HepG2 (cell line): ENCODE results near the gene FBXO44. TPM values are rescaled to one million over a fixed set of nuclear protein-coding genes. Genes with fewer than 3 reads are reported as not detected.

Source experiments
- ATAC-seq: fragments of 200-7000 bp; cut with Tn5 transposase; 3 replicates; pipeline ENCODE4 v1.9.1; 2020; ENCODE audit warnings: mild to moderate bottlenecking, moderate library complexity
- BruUV-seq: library from RNA; stranded (reverse); fragments of 400-500 nt; replicated peaks from 2 replicates; lab custom pipeline; 2021; lab: Mats Ljungman, UMichigan
- CTCF ChIA-PET: fragments of 300-600 bp; formaldehyde crosslinking; extraction: SDS; loops from one replicate; lab custom pipeline; 2021; ENCODE audit warnings: low total read pairs, inconsistent platforms, low intra/inter-chr PET ratio; lab: Yijun Ruan, JAX
- POLR2A ChIA-PET: fragments of 350-600 bp; sonication (Branson Sonifier 250); formaldehyde crosslinking; loops from one replicate; lab custom pipeline; 2020; ENCODE audit warnings: antibody characterized with exemption, inconsistent platforms; lab: Yijun Ruan, JAX
- DNase-seq: peaks from one replicate; pipeline ENCODE4 v3.0.0-alpha.2; 2015; ENCODE audit warnings: low spot score
- FAIRE-seq: peaks from 3 replicates; lab custom pipeline; 2011; peaks lifted over from hg19 to GRCh38; lab: Jason Lieb, UNC
- H2AFZ ChIP-seq: one replicate; pipeline ENCODE4 v1.6.1; 2011; ENCODE audit warnings: low read length, inconsistent platforms
- H3K27ac ChIP-seq: fragments of 300-600 bp; 3 replicates; pipeline ENCODE4 v1.8.0; 2011; ENCODE audit warnings: mixed run types, mild to moderate bottlenecking, mixed read lengths, low read length, inconsistent platforms; ENCODE audit not compliant: insufficient read depth; ENCODE audit errors: extremely low read length
- H3K27me3 ChIP-seq, 2 experiments: fragments of 200-600 bp in 1 of 2; 2 replicates in 1 of 2; 3 replicates in 1 of 2; pipeline versions ENCODE4 v1.6.0 to v1.8.0; 2011; ENCODE audit warnings: low read length in 2 of 2, mild to moderate bottlenecking in 2 of 2, moderate library complexity in 2 of 2, inconsistent platforms in 1 of 2; ENCODE audit not compliant: insufficient read depth in 2 of 2, control insufficient read depth in 1 of 2
- H3K36me3 ChIP-seq, 2 experiments: fragments of 200-600 bp in 1 of 2; replicated peaks in 1 of 2; 2 replicates in 1 of 2; 3 replicates in 1 of 2; pipeline versions ENCODE4 v1.5.1 to v1.8.0; 2011; ENCODE audit warnings: low read length in 2 of 2, inconsistent platforms in 1 of 2; ENCODE audit not compliant: insufficient read depth in 2 of 2, control insufficient read depth in 1 of 2
- H3K4me1 ChIP-seq: 2 replicates; pipeline ENCODE4 v1.5.1; 2012; ENCODE audit warnings: low read length, inconsistent platforms; ENCODE audit not compliant: insufficient read depth
- H3K4me2 ChIP-seq: 2 replicates; pipeline ENCODE4 v1.6.0; 2011; ENCODE audit warnings: low read depth, low read length, inconsistent platforms
- H3K4me3 ChIP-seq, 3 experiments: fragments of 200-600 bp in 1 of 3; sonication (generic), shearing (Covaris generic) in 1 of 3; replicated peaks in 1 of 3; 2 replicates each; pipeline ENCODE4 v1.5.1; 2011 to 2016; ENCODE audit warnings: low read length in 3 of 3, inconsistent platforms in 2 of 3, low read depth in 2 of 3, mild to moderate bottlenecking in 2 of 3, control low read depth in 1 of 3, mixed read lengths in 1 of 3; ENCODE audit not compliant: insufficient read depth in 1 of 3
- H3K79me2 ChIP-seq: one replicate; pipeline ENCODE4 v1.6.1; 2011; ENCODE audit warnings: low read length, inconsistent platforms; ENCODE audit not compliant: insufficient read depth
- H3K9ac ChIP-seq: 2 replicates; pipeline ENCODE4 v1.6.0; 2011; ENCODE audit warnings: mild to moderate bottlenecking, low read depth, low read length, inconsistent platforms; ENCODE audit not compliant: insufficient read depth
- H3K9me3 ChIP-seq: 2 replicates; pipeline ENCODE4 v1.5.1; 2012; ENCODE audit warnings: mild to moderate bottlenecking, low read length
- H4K20me1 ChIP-seq: 2 replicates; pipeline ENCODE4 v1.6.0; 2011; ENCODE audit warnings: inconsistent platforms, mild to moderate bottlenecking, low read length, moderate library complexity; ENCODE audit not compliant: insufficient read depth
- ATF7-NPFF ChIP-seq: sonication (generic); formaldehyde crosslinking; IDR thresholded peaks from 2 replicates; pipeline ENCODE4 v1.8.1; 2023; ENCODE audit warnings: mild to moderate bottlenecking, low read depth, missing genetic modification reagents, moderate library complexity
- FOXJ3 ChIP-seq: sonication (generic); formaldehyde crosslinking; IDR thresholded peaks from 2 replicates; pipeline ENCODE4 v1.4.0; 2020; ENCODE audit warnings: missing genetic modification reagents, mild to moderate bottlenecking, borderline replicate concordance
- NFATC3 ChIP-seq: sonication (generic); formaldehyde crosslinking; IDR thresholded peaks from 2 replicates; pipeline ENCODE4 v1.5.1; 2020; ENCODE audit warnings: mild to moderate bottlenecking, missing genetic modification reagents
- NFE2L1 ChIP-seq: sonication (generic); formaldehyde crosslinking; IDR thresholded peaks from 2 replicates; pipeline ENCODE4 v1.4.0; 2020; ENCODE audit warnings: missing genetic modification reagents, mild to moderate bottlenecking, borderline replicate concordance
- PBX3 ChIP-seq: sonication (generic); formaldehyde crosslinking; IDR thresholded peaks from 2 replicates; pipeline ENCODE4 v1.8.1; 2023; ENCODE audit warnings: missing genetic modification reagents, inconsistent platforms, borderline replicate concordance
- PREB ChIP-seq: sonication (generic); formaldehyde crosslinking; IDR thresholded peaks from 2 replicates; pipeline ENCODE4 v1.4.0; 2020; ENCODE audit warnings: missing genetic modification reagents
- ZNF567 ChIP-seq: sonication (generic); formaldehyde crosslinking; IDR thresholded peaks from 2 replicates; pipeline ENCODE4 v1.8.1; 2023; ENCODE audit warnings: mild to moderate bottlenecking, missing genetic modification reagents, borderline replicate concordance
- ZNF614 ChIP-seq: IDR thresholded peaks from 2 replicates; pipeline ENCODE4 v1.6.1; 2018; ENCODE audit warnings: missing biosample characterization, missing genetic modification reagents, inconsistent platforms, borderline replicate concordance
- ZNF703 ChIP-seq: sonication (generic); formaldehyde crosslinking; IDR thresholded peaks from 2 replicates; pipeline ENCODE4 v1.5.1; 2020; ENCODE audit warnings: missing genetic modification reagents, mild to moderate bottlenecking, moderate library complexity, borderline replicate concordance
- WGBS: methylation state at CpG from one replicate; pipeline ENCODE4 v1.1.6; 2017; ENCODE audit warnings: low lambda C conversion rate; 5-methylcytosine and 5-hydroxymethylcytosine counted together
- in situ Hi-C: cut with HindIII; loops from 2 replicates; pipeline ENCODE4 v1.10.0; 2017; ENCODE audit warnings: low pct_unique_long_range_greater_than_20kb; ENCODE audit not compliant: extremely low pct_ligation_motif_present
- intact Hi-C: fragments of 100-400 bp; cut with micrococcal nuclease; formaldehyde crosslinking; loops from one replicate; pipeline ENCODE4 v1.10.0; 2022; ENCODE audit not compliant: unreplicated experiment
- polyA plus RNA-seq, 8 experiments: library from polyadenylated mRNA; depleted of rRNA in 3 of 8; stranded (reverse) in 7 of 8; unstranded in 1 of 8; fragments of >200 nt; fragmentation: Illumina TruSeq in 4 of 8; extraction: Trizol in 4 of 8; gene quantifications; 2 replicates each; pipeline versions ENCODE4 v1.2.1 to v1.2.3, GENCODE V29; 2011 to 2016; ENCODE audit warnings: low read depth in 4 of 8, missing spikeins in 1 of 8, mixed read lengths in 1 of 8; ENCODE audit not compliant: insufficient read depth in 1 of 8
- total RNA-seq, 5 experiments: library from RNA; depleted of rRNA; stranded (reverse); fragments of >200 nt; fragmentation: Illumina TruSeq; extraction: Trizol; gene quantifications; 2 replicates each; pipeline ENCODE4 v1.2.3, GENCODE V29; 2016; ENCODE audit warnings: low read depth in 1 of 5

The FBXO44 gene
- total and polyA plus RNA-seq, 2 of the 13 experiments (the other 11 are each of a cell fraction or from before 2014, with no cell fraction given) = 22.4 to 27.9 TPM

GRCh38 chr1:11703357-11704193 is 48.9 kb downstream of the FBXO44 start:
- TF ChIP-seq FOXJ3 (CRISPR knock-in tag) = no peak
- TF ChIP-seq PBX3 = no peak
- TF ChIP-seq NFATC3 (CRISPR knock-in tag) = no peak
- no peak for TF ChIP-seq ZNF703
- no peak for TF ChIP-seq NFE2L1
- no peak for TF ChIP-seq ZNF567 (CRISPR knock-in tag)
- no peak for TF ChIP-seq PREB
- no peak for TF ChIP-seq ATF7-NPFF
- TF ChIP-seq ZNF614 (CRISPR knock-in tag) = no peak
- TF ChIP-seq, all 625 proteins: peak for 0
- no peak overlapping the region for H3K4me2 ChIP-seq
- POLR2A ChIA-PET = no interaction called here
- BruUV-seq = no TSS peak
- DNase-seq (no peak), FAIRE-seq (no peak), ATAC-seq (no peak)
- peaks cover 13% of the 10 kb centered on the region for H3K4me1 ChIP-seq
- peaks cover 18 to 68% of the 10 kb centered on the region in 2 experiments for H3K27me3 ChIP-seq
- no peak overlapping the region for H3K9ac ChIP-seq
- no peaks in the 10 kb centered on the region for H4K20me1 ChIP-seq
- H3K4me3 ChIP-seq = no peak overlapping the region
- H3K27ac ChIP-seq = no peak overlapping the region
- H2AFZ ChIP-seq = no peak overlapping the region
- CTCF ChIA-PET = no interaction called here
- intact Hi-C loops (no loop called here), in situ Hi-C loops (no loop called here)
- WGBS = 25% methylated on average over 6 of the region's 8 CpGs
- H3K79me2 ChIP-seq = no peaks in the 10 kb centered on the region
- no peaks in the 10 kb centered on the region for H3K9me3 ChIP-seq
- no peaks in the 10 kb centered on the region for H3K36me3 ChIP-seq
